Neuronal stem cell (in vitro differentiated cells): ENCODE measurements around the gene AARS1.
"Not testable (repeated sequence)": the region's sequence is repeated elsewhere in the genome, so short reads cannot be mapped to it uniquely, and the experiment has no call there.

Source experiments
- DNase-seq: peaks from one replicate; pipeline ENCODE4 v3.0.0-alpha.2; 2013; ENCODE audit warnings: low spot score
- H2AFZ ChIP-seq: one replicate; pipeline ENCODE4 v1.6.1; 2013; ENCODE audit warnings: mild to moderate bottlenecking, low read length, inconsistent platforms
- H2AK5ac ChIP-seq: 2 replicates; pipeline ENCODE4 v1.6.1; 2013; ENCODE audit warnings: low read depth, mild to moderate bottlenecking, inconsistent platforms, low read length, moderate library complexity, mixed read lengths
- H2BK120ac ChIP-seq: 2 replicates; pipeline ENCODE4 v1.6.1; 2013; ENCODE audit warnings: low read depth, mild to moderate bottlenecking, inconsistent platforms, low read length, moderate library complexity, mixed read lengths
- H2BK12ac ChIP-seq: one replicate; pipeline ENCODE4 v1.6.1; 2013; ENCODE audit warnings: low read length, inconsistent platforms
- H2BK15ac ChIP-seq: 2 replicates; pipeline ENCODE4 v1.6.1; 2013; ENCODE audit warnings: mild to moderate bottlenecking, low read length, inconsistent platforms, mixed read lengths
- H2BK5ac ChIP-seq: one replicate; pipeline ENCODE4 v1.6.1; 2013; ENCODE audit warnings: inconsistent platforms, mild to moderate bottlenecking, low read length, moderate library complexity
- H3K14ac ChIP-seq: one replicate; pipeline ENCODE4 v1.6.1; 2013; ENCODE audit warnings: low read length, inconsistent platforms
- H3K18ac ChIP-seq: 2 replicates; pipeline ENCODE4 v1.6.1; 2013; ENCODE audit warnings: low read length, inconsistent platforms
- H3K23ac ChIP-seq: 2 replicates; pipeline ENCODE4 v1.6.1; 2013; ENCODE audit warnings: low read depth, mild to moderate bottlenecking, mixed read lengths, low read length, inconsistent platforms; ENCODE audit not compliant: poor library complexity
- H3K27ac ChIP-seq: replicated peaks from 3 replicates; pipeline ENCODE4 v1.5.1; 2013; ENCODE audit warnings: low read length, inconsistent platforms
- H3K27me3 ChIP-seq, 3 experiments: 2 replicates each; pipeline ENCODE4 v1.6.1; 2013; ENCODE audit warnings: low read length in 3 of 3, mild to moderate bottlenecking in 2 of 3, inconsistent platforms in 1 of 3, low read depth in 1 of 3, mixed read lengths in 1 of 3, moderate library complexity in 1 of 3; ENCODE audit not compliant: control insufficient read depth in 3 of 3, insufficient read depth in 3 of 3
- H3K36me3 ChIP-seq, 2 donors: replicated peaks in 1 of 2; 2 replicates each; pipeline ENCODE4 v1.6.1; 2013; ENCODE audit warnings: low read length in 2 of 2; ENCODE audit not compliant: control insufficient read depth in 2 of 2, insufficient read depth in 2 of 2
- H3K4ac ChIP-seq: 2 replicates; pipeline ENCODE4 v1.6.1; 2013; ENCODE audit warnings: inconsistent platforms, mild to moderate bottlenecking, low read length, moderate library complexity
- H3K4me1 ChIP-seq, 2 donors: 1 replicate in 1 of 2; 2 replicates in 1 of 2; pipeline ENCODE4 v1.6.1; 2013; ENCODE audit warnings: low read length in 2 of 2, low read depth in 1 of 2; ENCODE audit not compliant: control insufficient read depth in 2 of 2, insufficient read depth in 1 of 2
- H3K4me2 ChIP-seq: one replicate; pipeline ENCODE4 v1.6.1; 2013; ENCODE audit warnings: mild to moderate bottlenecking, low read length, inconsistent platforms; ENCODE audit not compliant: insufficient read depth, poor library complexity, severe bottlenecking
- H3K4me3 ChIP-seq, 2 donors: 2 replicates each; pipeline ENCODE4 v1.5.1; 2013; ENCODE audit warnings: low read length in 2 of 2, mild to moderate bottlenecking in 2 of 2, inconsistent platforms in 1 of 2, moderate library complexity in 1 of 2
- H3K79me1 ChIP-seq: one replicate; pipeline ENCODE4 v1.6.1; 2013; ENCODE audit warnings: low read depth, mild to moderate bottlenecking, inconsistent platforms, low read length, moderate library complexity
- H3K9ac ChIP-seq: one replicate; pipeline ENCODE4 v1.6.1; 2013; ENCODE audit warnings: mild to moderate bottlenecking, low read depth, low read length, inconsistent platforms; ENCODE audit not compliant: poor library complexity
- H3K9me3 ChIP-seq, 2 donors: replicated peaks in 1 of 2; 2 replicates each; pipeline versions ENCODE3 to v1.6.1; 2013; ENCODE audit warnings: low read length in 2 of 2, mild to moderate bottlenecking in 2 of 2, inconsistent platforms in 1 of 2, low read depth in 1 of 2, mixed read lengths in 1 of 2, moderate library complexity in 1 of 2; ENCODE audit not compliant: control insufficient read depth in 2 of 2, insufficient read depth in 1 of 2
- H4K8ac ChIP-seq: one replicate; pipeline ENCODE4 v1.6.1; 2013; ENCODE audit warnings: low read depth, mild to moderate bottlenecking, inconsistent platforms, low read length, moderate library complexity
- H4K91ac ChIP-seq: one replicate; pipeline ENCODE4 v1.6.1; 2013; ENCODE audit warnings: low read length, low read depth, mild to moderate bottlenecking, inconsistent platforms; ENCODE audit not compliant: poor library complexity
- WGBS, 2 donors: extraction: QIAGEN DNeasy Blood & Tissue Kit; methylation state at CpG; one replicate each; pipeline ENCODE4 v1.1.7; 2013; ENCODE audit warnings: missing lambda C conversion rate in 2 of 2, mixed read lengths in 1 of 2; ENCODE audit not compliant: insufficient read length in 2 of 2, insufficient replicate concordance in 1 of 2; ENCODE audit errors: extremely low coverage in 2 of 2; 5-methylcytosine and 5-hydroxymethylcytosine counted together

AARS1 gene

DNA sequence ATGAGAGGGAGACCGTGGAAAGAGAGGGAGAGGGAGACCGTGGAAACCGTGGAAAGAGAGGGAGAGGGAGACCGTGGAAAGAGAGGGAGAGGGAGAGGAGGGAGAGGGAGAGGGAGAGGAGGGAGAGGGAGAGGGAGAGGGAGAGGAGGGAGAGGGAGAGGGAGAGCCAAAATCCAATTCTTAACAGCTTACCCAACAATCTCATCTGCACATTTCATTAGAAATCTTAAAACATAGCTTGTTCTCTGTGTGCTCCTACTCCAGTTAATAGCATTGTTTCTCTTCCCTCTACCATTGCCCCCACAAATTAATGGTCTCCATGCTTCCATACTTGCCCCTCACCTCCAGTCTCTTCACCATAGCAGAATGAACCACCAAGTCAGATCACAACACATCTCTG, 63.9 kb downstream of the AARS1 start:
- H2BK5ac ChIP-seq, H4K8ac ChIP-seq, H3K18ac ChIP-seq, H3K9ac ChIP-seq, H2BK120ac ChIP-seq, H3K9me3 ChIP-seq, H4K91ac ChIP-seq, H2BK12ac ChIP-seq, H3K4me1 ChIP-seq, H2AFZ ChIP-seq, H2BK15ac ChIP-seq, H3K27ac ChIP-seq, H3K4me3 ChIP-seq, H3K4ac ChIP-seq, H2AK5ac ChIP-seq, H3K79me1 ChIP-seq, H3K4me2 ChIP-seq, DNase-seq, H3K27me3 ChIP-seq, H3K23ac ChIP-seq, H3K14ac ChIP-seq: not testable (repeated sequence)
- no CpG with 5 or more reads among the region's 4 CpGs for WGBS, 2 donors
- H3K36me3 ChIP-seq = peaks cover 0 to 12% of the 10 kb centered on the region in 2 donors

DNA sequence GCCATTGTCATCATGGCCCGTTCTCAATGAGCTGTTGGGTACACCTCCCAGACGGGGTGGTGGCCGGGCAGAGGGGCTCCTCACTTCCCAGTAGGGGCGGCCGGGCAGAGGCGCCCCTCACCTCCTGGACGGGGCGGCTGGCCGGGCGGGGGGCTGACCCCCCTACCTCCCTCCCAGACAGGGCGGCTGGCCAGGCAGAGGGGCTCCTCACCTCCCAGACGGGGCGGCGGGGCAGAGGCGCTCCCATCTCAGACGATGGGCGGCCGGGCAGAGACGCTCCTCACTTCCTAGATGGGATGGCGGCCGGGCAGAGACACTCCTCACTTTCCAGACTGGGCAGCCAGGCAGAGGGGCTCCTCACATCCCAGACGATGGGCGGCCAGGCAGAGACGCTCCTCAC, 64.7 kb downstream of the AARS1 start:
- not testable (repeated sequence) for H2BK15ac ChIP-seq, H4K91ac ChIP-seq

DNA sequence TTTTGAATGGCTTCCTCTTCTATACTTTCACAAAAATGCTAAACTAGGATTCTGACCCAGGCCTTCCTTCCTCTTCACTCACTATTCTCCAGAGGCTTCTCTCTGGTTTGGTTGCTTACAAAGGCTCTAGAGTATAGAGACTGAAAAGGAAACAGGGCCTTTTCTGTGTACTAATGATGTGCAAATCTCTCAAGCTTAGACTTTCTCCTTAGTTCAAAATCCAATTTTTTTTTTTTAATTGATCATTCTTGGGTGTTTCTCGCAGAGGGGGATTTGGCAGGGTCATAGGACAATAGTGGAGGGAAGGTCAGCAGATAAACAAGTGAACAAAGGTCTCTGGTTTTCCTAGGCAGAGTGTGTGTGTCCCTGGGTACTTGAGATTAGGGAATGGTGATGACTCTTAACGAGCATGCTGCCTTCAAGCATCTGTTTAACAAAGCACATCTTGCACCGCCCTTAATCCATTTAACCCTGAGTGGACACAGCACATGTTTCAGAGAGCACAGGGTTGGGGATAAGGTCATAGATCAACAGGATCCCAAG, 65.3 kb downstream of the AARS1 start:
- H3K4me2 ChIP-seq, H2BK120ac ChIP-seq, H2BK12ac ChIP-seq, DNase-seq, H3K23ac ChIP-seq, H3K27me3 ChIP-seq, H3K14ac ChIP-seq, H4K91ac ChIP-seq, H3K79me1 ChIP-seq, H3K4me3 ChIP-seq, H2AFZ ChIP-seq, H3K9me3 ChIP-seq, H3K18ac ChIP-seq, H2AK5ac ChIP-seq, H3K27ac ChIP-seq, H2BK5ac ChIP-seq, H3K4me1 ChIP-seq, H3K4ac ChIP-seq, H4K8ac ChIP-seq, H3K9ac ChIP-seq, H2BK15ac ChIP-seq: not testable (repeated sequence)
- H3K36me3 ChIP-seq = peaks cover 0 to 14% of the 10 kb centered on the region in 2 donors
- no CpG with 5 or more reads among the region's 3 CpGs for WGBS, 2 donors

More for the DNA sequence above, 64.7 kb downstream of the AARS1 start:
- H2BK12ac ChIP-seq, H2BK5ac ChIP-seq, H3K4ac ChIP-seq, H4K8ac ChIP-seq, H2BK120ac ChIP-seq, H3K9ac ChIP-seq, H3K9me3 ChIP-seq, H3K23ac ChIP-seq, H3K27ac ChIP-seq, H3K4me1 ChIP-seq, H3K4me2 ChIP-seq, H3K4me3 ChIP-seq, H2AFZ ChIP-seq, H3K14ac ChIP-seq, H3K79me1 ChIP-seq, DNase-seq, H3K27me3 ChIP-seq, H2AK5ac ChIP-seq, H3K18ac ChIP-seq: not testable (repeated sequence)
- H3K36me3 ChIP-seq = peaks cover 0 to 15% of the 10 kb centered on the region in 2 donors
- WGBS, 2 donors = no CpG with 5 or more reads among the region's 24 CpGs

DNA sequence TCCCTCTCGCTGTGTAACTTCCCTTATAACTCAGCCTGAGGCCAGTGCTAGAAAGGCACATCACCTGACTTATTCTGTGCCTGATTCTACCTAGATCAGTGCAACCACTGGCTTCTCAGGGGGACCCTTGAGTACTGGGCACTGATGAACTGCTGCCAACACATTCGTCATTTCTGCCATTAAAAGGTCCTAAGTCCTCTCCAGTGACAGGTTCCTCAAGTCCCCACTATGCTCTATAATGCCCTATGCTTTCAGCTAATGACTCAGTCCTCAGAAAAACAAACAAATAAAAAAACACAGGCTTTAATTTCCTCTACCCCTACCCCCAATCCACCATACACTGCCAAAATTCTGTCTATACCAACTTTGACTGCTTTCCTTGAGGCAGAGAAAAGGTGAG, 66.1 kb downstream of the AARS1 start:
- not testable (repeated sequence) for H2BK15ac ChIP-seq, H4K8ac ChIP-seq, H3K4me3 ChIP-seq, H3K9ac ChIP-seq, H3K4me1 ChIP-seq, DNase-seq, H2BK120ac ChIP-seq, H3K18ac ChIP-seq, H3K14ac ChIP-seq, H2BK12ac ChIP-seq, H2AFZ ChIP-seq, H3K4ac ChIP-seq, H3K4me2 ChIP-seq, H2AK5ac ChIP-seq, H3K27me3 ChIP-seq, H3K27ac ChIP-seq, H3K23ac ChIP-seq, H3K9me3 ChIP-seq, H3K79me1 ChIP-seq, H2BK5ac ChIP-seq, H4K91ac ChIP-seq
- peaks cover 0 to 10% of the 10 kb centered on the region in 2 donors for H3K36me3 ChIP-seq
- no CpG with 5 or more reads among the region's 2 CpGs for WGBS, 2 donors
